ENCODE results near the gene SYT15.
"Not testable (repeated sequence)": the region's sequence is repeated elsewhere in the genome, so short reads cannot be mapped to it uniquely, and the experiment has no call there.

DNA sequence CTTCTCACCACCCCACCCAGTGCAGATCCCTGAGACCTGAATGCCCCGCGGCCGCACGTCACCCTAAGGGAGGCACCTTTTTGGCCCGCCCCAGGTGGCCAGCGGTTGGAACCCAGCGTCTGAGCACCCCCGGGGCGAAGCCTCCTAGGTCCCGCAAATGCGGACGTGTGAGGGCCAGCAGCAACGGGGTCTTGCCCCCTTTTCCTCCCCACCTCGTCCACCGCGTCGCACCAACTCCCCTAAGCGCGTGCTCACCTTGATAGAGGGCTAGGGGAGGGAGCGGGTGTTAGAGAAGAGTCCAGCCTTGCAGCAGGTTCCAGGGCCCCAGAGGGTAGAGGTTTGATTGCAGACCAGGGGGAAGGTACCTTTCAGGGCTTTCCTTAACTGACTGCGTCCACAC lies 450 bp downstream of the SYT15 start:
- TF ChIP-seq POLR2A (IDR thresholded peaks at IDR 0.05): not testable (repeated sequence)
- TF ChIP-seq, protein P1, sequence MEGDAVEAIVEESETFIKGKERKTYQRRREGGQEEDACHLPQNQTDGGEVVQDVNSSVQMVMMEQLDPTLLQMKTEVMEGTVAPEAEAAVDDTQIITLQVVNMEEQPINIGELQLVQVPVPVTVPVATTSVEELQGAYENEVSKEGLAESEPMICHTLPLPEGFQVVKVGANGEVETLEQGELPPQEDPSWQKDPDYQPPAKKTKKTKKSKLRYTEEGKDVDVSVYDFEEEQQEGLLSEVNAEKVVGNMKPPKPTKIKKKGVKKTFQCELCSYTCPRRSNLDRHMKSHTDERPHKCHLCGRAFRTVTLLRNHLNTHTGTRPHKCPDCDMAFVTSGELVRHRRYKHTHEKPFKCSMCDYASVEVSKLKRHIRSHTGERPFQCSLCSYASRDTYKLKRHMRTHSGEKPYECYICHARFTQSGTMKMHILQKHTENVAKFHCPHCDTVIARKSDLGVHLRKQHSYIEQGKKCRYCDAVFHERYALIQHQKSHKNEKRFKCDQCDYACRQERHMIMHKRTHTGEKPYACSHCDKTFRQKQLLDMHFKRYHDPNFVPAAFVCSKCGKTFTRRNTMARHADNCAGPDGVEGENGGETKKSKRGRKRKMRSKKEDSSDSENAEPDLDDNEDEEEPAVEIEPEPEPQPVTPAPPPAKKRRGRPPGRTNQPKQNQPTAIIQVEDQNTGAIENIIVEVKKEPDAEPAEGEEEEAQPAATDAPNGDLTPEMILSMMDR (IDR thresholded peaks at IDR 0.05): not testable (repeated sequence)
